HepG2 (cell line): ENCODE results near the gene NLRP6. TPM values are rescaled to one million over a fixed set of nuclear protein-coding genes. Genes with fewer than 3 reads are reported as not detected.

Experiments
- HDAC1 ChIP-seq: sonication (generic); formaldehyde crosslinking; IDR thresholded peaks from 2 replicates; pipeline ENCODE4 v1.5.1; 2020; ENCODE audit warnings: mild to moderate bottlenecking, missing genetic modification reagents
- HMGXB3 ChIP-seq: sonication (generic); formaldehyde crosslinking; IDR thresholded peaks from 2 replicates; pipeline ENCODE4 v1.4.0; 2020; ENCODE audit warnings: missing genetic modification reagents, borderline replicate concordance
- NFYB ChIP-seq: sonication (generic); formaldehyde crosslinking; IDR thresholded peaks from 2 replicates; pipeline ENCODE4 v1.4.0; 2020; ENCODE audit warnings: missing genetic modification reagents
- NFYC ChIP-seq: IDR thresholded peaks from 2 replicates; pipeline ENCODE4 v1.6.1; 2016; ENCODE audit warnings: missing genetic modification reagents, missing compliant biosample characterization
- RBM39 ChIP-seq: fragments of 200-400 bp; formaldehyde crosslinking; IDR thresholded peaks from one replicate; pipeline ENCODE4 v1.6.1; 2018; ENCODE audit warnings: antibody characterized with exemption, mild to moderate bottlenecking, low read depth, low read length; ENCODE audit not compliant: poor library complexity, severe bottlenecking
- SOX6 ChIP-seq, 2 experiments: fragments of 450-650 bp in 1 of 2; sonication (generic) in 1 of 2; formaldehyde crosslinking in 1 of 2; IDR thresholded peaks; 2 replicates each; pipeline versions ENCODE4 v1.4.0 to v1.6.1; 2017 to 2020; ENCODE audit warnings: antibody characterized with exemption in 1 of 2, mild to moderate bottlenecking in 1 of 2, missing genetic modification reagents in 1 of 2
- U2AF2 ChIP-seq: fragments of 200-400 bp; formaldehyde crosslinking; IDR thresholded peaks from 2 replicates; pipeline ENCODE4 v1.6.1; 2017; ENCODE audit warnings: low read depth, mild to moderate bottlenecking, low read length
- ZBTB3 ChIP-seq: sonication (generic); formaldehyde crosslinking; IDR thresholded peaks from 2 replicates; pipeline ENCODE4 v1.4.0; 2020; ENCODE audit warnings: low read depth, mild to moderate bottlenecking, moderate library complexity, missing genetic modification reagents, borderline replicate concordance
- ZFX ChIP-seq: sonication (generic); formaldehyde crosslinking; IDR thresholded peaks from 2 replicates; pipeline ENCODE4 v1.4.0; 2020; ENCODE audit warnings: mild to moderate bottlenecking, low read depth, missing genetic modification reagents, moderate library complexity
- polyA plus RNA-seq, 8 experiments: library from polyadenylated mRNA; depleted of rRNA in 3 of 8; stranded (reverse) in 7 of 8; unstranded in 1 of 8; fragments of >200 nt; fragmentation: Illumina TruSeq in 4 of 8; extraction: Trizol in 4 of 8; gene quantifications; 2 replicates each; pipeline versions ENCODE4 v1.2.1 to v1.2.3, GENCODE V29; 2011 to 2016; ENCODE audit warnings: low read depth in 4 of 8, missing spikeins in 1 of 8, mixed read lengths in 1 of 8; ENCODE audit not compliant: insufficient read depth in 1 of 8
- total RNA-seq, 5 experiments: library from RNA; depleted of rRNA; stranded (reverse); fragments of >200 nt; fragmentation: Illumina TruSeq; extraction: Trizol; gene quantifications; 2 replicates each; pipeline ENCODE4 v1.2.3, GENCODE V29; 2016; ENCODE audit warnings: low read depth in 1 of 5
- TF ChIP-seq, protein P1 (sequence below): sonication (generic); formaldehyde crosslinking; IDR thresholded peaks from 2 replicates; pipeline ENCODE4 v1.4.0; 2020; ENCODE audit warnings: missing genetic modification reagents
- TF ChIP-seq, protein P2 (sequence below): sonication (generic); formaldehyde crosslinking; IDR thresholded peaks from 2 replicates; pipeline ENCODE4; 2020; ENCODE audit warnings: missing genetic modification reagents, mild to moderate bottlenecking, borderline replicate concordance

The NLRP6 gene
- total and polyA plus RNA-seq, 2 of the 13 experiments (the other 11 are each of a cell fraction or from before 2014, with no cell fraction given), result not detected

DNA sequence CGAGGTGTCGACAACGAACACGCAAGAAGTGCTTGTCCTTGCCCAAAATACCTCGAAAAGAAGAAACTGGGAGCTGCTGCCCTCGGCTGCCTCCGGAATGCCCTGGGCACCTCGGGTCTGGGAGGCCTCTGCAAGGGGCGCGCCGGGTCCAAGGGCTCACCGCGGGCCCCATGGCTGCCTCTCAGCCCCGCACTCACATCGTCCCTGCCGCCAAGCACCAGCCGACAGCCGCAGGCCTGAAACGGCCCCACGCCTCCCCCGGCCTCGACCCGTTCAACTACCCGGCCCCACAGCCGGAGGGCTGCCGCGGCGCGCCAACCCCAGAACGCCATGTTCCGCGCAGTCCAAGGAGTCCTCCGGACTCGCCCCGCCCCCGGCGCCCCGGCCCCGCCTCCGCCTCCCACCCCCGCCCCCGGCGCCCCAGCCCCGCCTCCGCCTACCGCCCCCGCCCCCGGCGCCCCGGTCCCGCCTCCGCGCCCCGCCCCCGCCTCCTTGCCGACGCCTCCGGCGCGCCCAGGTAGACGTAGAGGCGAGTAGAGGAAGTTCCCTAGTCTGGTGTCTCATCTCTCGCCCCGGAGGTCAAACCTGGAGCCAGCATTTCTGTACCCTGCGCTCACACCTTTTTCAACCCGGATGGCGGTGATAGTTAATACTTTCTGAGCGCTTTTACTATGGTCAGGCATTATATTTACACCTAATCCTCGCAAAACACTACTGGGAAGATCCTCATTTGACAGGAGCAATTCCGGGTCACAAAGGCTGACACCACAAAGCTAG, 42.0 kb upstream of the NLRP6 start, which contains the start of gene SIRT3 (continued):
- TF ChIP-seq, protein P1, sequence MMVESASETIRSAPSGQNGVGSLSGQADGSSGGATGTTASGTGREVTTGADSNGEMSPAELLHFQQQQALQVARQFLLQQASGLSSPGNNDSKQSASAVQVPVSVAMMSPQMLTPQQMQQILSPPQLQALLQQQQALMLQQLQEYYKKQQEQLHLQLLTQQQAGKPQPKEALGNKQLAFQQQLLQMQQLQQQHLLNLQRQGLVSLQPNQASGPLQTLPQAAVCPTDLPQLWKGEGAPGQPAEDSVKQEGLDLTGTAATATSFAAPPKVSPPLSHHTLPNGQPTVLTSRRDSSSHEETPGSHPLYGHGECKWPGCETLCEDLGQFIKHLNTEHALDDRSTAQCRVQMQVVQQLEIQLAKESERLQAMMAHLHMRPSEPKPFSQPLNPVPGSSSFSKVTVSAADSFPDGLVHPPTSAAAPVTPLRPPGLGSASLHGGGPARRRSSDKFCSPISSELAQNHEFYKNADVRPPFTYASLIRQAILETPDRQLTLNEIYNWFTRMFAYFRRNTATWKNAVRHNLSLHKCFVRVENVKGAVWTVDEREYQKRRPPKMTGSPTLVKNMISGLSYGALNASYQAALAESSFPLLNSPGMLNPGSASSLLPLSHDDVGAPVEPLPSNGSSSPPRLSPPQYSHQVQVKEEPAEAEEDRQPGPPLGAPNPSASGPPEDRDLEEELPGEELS (CRISPR knock-in tag), result no peak
- TF ChIP-seq, protein P2, sequence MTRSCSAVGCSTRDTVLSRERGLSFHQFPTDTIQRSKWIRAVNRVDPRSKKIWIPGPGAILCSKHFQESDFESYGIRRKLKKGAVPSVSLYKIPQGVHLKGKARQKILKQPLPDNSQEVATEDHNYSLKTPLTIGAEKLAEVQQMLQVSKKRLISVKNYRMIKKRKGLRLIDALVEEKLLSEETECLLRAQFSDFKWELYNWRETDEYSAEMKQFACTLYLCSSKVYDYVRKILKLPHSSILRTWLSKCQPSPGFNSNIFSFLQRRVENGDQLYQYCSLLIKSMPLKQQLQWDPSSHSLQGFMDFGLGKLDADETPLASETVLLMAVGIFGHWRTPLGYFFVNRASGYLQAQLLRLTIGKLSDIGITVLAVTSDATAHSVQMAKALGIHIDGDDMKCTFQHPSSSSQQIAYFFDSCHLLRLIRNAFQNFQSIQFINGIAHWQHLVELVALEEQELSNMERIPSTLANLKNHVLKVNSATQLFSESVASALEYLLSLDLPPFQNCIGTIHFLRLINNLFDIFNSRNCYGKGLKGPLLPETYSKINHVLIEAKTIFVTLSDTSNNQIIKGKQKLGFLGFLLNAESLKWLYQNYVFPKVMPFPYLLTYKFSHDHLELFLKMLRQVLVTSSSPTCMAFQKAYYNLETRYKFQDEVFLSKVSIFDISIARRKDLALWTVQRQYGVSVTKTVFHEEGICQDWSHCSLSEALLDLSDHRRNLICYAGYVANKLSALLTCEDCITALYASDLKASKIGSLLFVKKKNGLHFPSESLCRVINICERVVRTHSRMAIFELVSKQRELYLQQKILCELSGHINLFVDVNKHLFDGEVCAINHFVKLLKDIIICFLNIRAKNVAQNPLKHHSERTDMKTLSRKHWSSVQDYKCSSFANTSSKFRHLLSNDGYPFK, result no peak
- TF ChIP-seq HMGXB3 (CRISPR knock-in tag) (no peak; the same call in 1 of the 2 replicates), NFYB (CRISPR knock-in tag) (no peak), ZBTB3 (CRISPR knock-in tag) (0 out of 2 replicates have a peak, but pooled peaks have one; percentile 73), ZFX (CRISPR knock-in tag) (peak; percentile 88), SOX6 (IDR thresholded peaks at IDR 0.05) (no peak), SOX6 (CRISPR knock-in tag; IDR thresholded peaks at IDR 0.05) (no peak), U2AF2 (no peak), HDAC1 (CRISPR knock-in tag) (no peak), RBM39 (peak; percentile 27), NFYC (no peak)
